CD14-positive monocyte (primary cell): ENCODE data around the gene HIBADH. TPM values are rescaled to one million over a fixed set of nuclear protein-coding genes. Genes with fewer than 3 reads are reported as not detected.

Source experiments
- DNase-seq, 3 donors: peaks; one replicate each; pipeline ENCODE4 v3.0.0-alpha.2; 2011 to 2022
- H2AFZ ChIP-seq: 2 replicates; pipeline ENCODE4 v1.6.0; 2012; ENCODE audit warnings: mild to moderate bottlenecking, low read depth, low read length, inconsistent platforms; ENCODE audit not compliant: insufficient read depth, poor library complexity, severe bottlenecking
- H3K27ac ChIP-seq, 2 donors: 1 replicate in 1 of 2; 2 replicates in 1 of 2; pipeline ENCODE4 v1.5.1; 2012 to 2013; ENCODE audit warnings: low read length in 2 of 2, control low read depth in 1 of 2, inconsistent platforms in 1 of 2, low read depth in 1 of 2, mild to moderate bottlenecking in 1 of 2
- H3K27me3 ChIP-seq, 2 donors: one replicate each; pipeline versions ENCODE4 v1.6.0 to v1.6.1; 2011 to 2013; ENCODE audit warnings: low read length in 2 of 2; ENCODE audit not compliant: control insufficient read depth in 2 of 2, insufficient read depth in 2 of 2
- H3K36me3 ChIP-seq, 2 donors: replicated peaks in 1 of 2; 1 replicate in 1 of 2; 2 replicates in 1 of 2; pipeline versions ENCODE4 v1.5.1 to v1.6.1; 2012 to 2013; ENCODE audit warnings: low read length in 2 of 2, control low read depth in 1 of 2, inconsistent platforms in 1 of 2, mild to moderate bottlenecking in 1 of 2; ENCODE audit not compliant: insufficient read depth in 2 of 2, control insufficient read depth in 1 of 2
- H3K4me1 ChIP-seq, 2 donors: 1 replicate in 1 of 2; 2 replicates in 1 of 2; pipeline versions ENCODE4 v1.5.1 to v1.6.1; 2012 to 2013; ENCODE audit warnings: low read length in 2 of 2, control low read depth in 1 of 2, inconsistent platforms in 1 of 2, mild to moderate bottlenecking in 1 of 2, moderate library complexity in 1 of 2; ENCODE audit not compliant: insufficient read depth in 2 of 2, control insufficient read depth in 1 of 2
- H3K4me2 ChIP-seq: replicated peaks from 2 replicates; pipeline ENCODE3; 2012; ENCODE audit warnings: low read length, moderate library complexity, mild to moderate bottlenecking; ENCODE audit not compliant: poor library complexity, severe bottlenecking; ENCODE audit errors: extremely low read depth
- H3K4me3 ChIP-seq, 3 experiments: fragments of 200-600 bp in 1 of 3; sonication (generic) in 1 of 3; replicated peaks in 1 of 3; 1 replicate in 2 of 3; 2 replicates in 1 of 3; pipeline ENCODE4 v1.5.1; 2011 to 2013; ENCODE audit warnings: low read length in 3 of 3, mild to moderate bottlenecking in 3 of 3, control low read depth in 2 of 3, low read depth in 2 of 3, inconsistent platforms in 1 of 3, moderate library complexity in 1 of 3
- H3K79me2 ChIP-seq: 2 replicates; pipeline ENCODE4 v1.6.0; 2012; ENCODE audit warnings: mild to moderate bottlenecking, control low read depth, inconsistent platforms, low read length, moderate library complexity; ENCODE audit not compliant: insufficient read depth
- H3K9ac ChIP-seq: 2 replicates; pipeline ENCODE4 v1.6.0; 2017; ENCODE audit warnings: low read length, mild to moderate bottlenecking; ENCODE audit not compliant: insufficient read depth, poor library complexity, severe bottlenecking
- H3K9me3 ChIP-seq, 2 donors: replicated peaks in 1 of 2; 1 replicate in 1 of 2; 2 replicates in 1 of 2; pipeline versions ENCODE4 v1.5.1 to v1.6.1; 2012 to 2013; ENCODE audit warnings: low read length in 2 of 2, control low read depth in 1 of 2; ENCODE audit not compliant: control insufficient read depth in 1 of 2, insufficient read depth in 1 of 2
- H4K20me1 ChIP-seq: 2 replicates; pipeline ENCODE4 v1.6.0; 2012; ENCODE audit warnings: mild to moderate bottlenecking, low read length, control low read depth, moderate library complexity; ENCODE audit not compliant: insufficient read depth
- H3K27ac Mint-ChIP-seq, 7 donors: one replicate each; pipeline ENCODE4 v1.8.0; 2020; ENCODE audit warnings: mild to moderate bottlenecking in 7 of 7, mixed read lengths in 7 of 7, moderate library complexity in 6 of 7, inconsistent platforms in 2 of 7
- H3K27me3 Mint-ChIP-seq, 3 donors: one replicate each; pipeline ENCODE4 v1.8.0; 2021 to 2022; ENCODE audit warnings: low read depth in 3 of 3, mild to moderate bottlenecking in 3 of 3, mixed read lengths in 3 of 3, moderate library complexity in 3 of 3, inconsistent platforms in 1 of 3
- H3K36me3 Mint-ChIP-seq, 2 donors: one replicate each; pipeline ENCODE4 v1.8.0; 2020; ENCODE audit warnings: mixed read lengths in 2 of 2, inconsistent platforms in 1 of 2, mild to moderate bottlenecking in 1 of 2
- H3K4me1 Mint-ChIP-seq: one replicate; pipeline ENCODE4 v1.8.0; 2020; ENCODE audit warnings: mild to moderate bottlenecking, mixed read lengths
- H3K4me3 Mint-ChIP-seq, 2 donors: one replicate each; pipeline ENCODE4 v1.8.0; 2020; ENCODE audit warnings: mild to moderate bottlenecking in 2 of 2, mixed read lengths in 2 of 2, moderate library complexity in 1 of 2
- H3K9me3 Mint-ChIP-seq, 7 donors: one replicate each; pipeline ENCODE4 v1.8.0; 2020 to 2022; ENCODE audit warnings: mixed read lengths in 7 of 7, mild to moderate bottlenecking in 6 of 7, moderate library complexity in 6 of 7, inconsistent platforms in 2 of 7
- WGBS: methylation state at CpG from one replicate; pipeline ENCODE4 v1.1.5; 2013; ENCODE audit warnings: missing lambda C conversion rate; ENCODE audit not compliant: insufficient coverage; 5-methylcytosine and 5-hydroxymethylcytosine counted together
- intact Hi-C, 2 donors: fragments of 100-400 bp; cut with micrococcal nuclease; formaldehyde crosslinking; loops; one replicate each; pipeline versions ENCODE4 v1.15.0 to v1.15.1; 2023
- polyA plus RNA-seq, 3 donors: library from polyadenylated mRNA; depleted of rRNA in 1 of 3; unstranded in 2 of 3; stranded (reverse) in 1 of 3; fragments of 300-500 nt in 2 of 3; fragments of >200 nt in 1 of 3; fragmentation: Illumina TruSeq in 2 of 3; gene quantifications; 1 replicate in 2 of 3; 2 replicates in 1 of 3; pipeline ENCODE4 v1.2.3, GENCODE V29; 2012 to 2021
- TF ChIP-seq, protein P1 (sequence below): fragments of 200-600 bp; IDR thresholded peaks from one replicate; pipeline ENCODE4 v1.8.0; 2022; ENCODE audit warnings: antibody characterized with exemption, mild to moderate bottlenecking

HIBADH gene
- polyA plus RNA-seq, 3 donors = 8.9 to 29.1 (median 26.5) TPM

DNA sequence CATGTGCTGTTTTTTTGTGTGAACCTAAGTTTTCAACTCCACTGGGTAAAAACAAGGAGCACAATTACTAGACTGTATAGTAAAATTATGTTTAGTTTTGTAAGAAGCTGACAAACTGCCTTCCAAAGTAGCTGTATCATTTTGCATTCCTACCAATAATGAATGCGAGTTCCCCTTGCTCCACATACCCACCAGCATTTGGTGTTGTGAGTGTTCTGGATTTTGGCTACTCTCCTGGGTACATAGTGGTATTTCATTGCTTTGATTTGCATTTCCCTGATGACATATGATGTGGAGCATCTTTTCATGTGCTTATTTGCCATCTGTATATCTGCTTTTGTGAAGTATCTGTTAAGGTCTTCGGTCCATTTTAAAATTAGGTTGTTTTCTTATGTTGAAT lies 178.2 kb downstream of the HIBADH start:
- TF ChIP-seq, protein P1, sequence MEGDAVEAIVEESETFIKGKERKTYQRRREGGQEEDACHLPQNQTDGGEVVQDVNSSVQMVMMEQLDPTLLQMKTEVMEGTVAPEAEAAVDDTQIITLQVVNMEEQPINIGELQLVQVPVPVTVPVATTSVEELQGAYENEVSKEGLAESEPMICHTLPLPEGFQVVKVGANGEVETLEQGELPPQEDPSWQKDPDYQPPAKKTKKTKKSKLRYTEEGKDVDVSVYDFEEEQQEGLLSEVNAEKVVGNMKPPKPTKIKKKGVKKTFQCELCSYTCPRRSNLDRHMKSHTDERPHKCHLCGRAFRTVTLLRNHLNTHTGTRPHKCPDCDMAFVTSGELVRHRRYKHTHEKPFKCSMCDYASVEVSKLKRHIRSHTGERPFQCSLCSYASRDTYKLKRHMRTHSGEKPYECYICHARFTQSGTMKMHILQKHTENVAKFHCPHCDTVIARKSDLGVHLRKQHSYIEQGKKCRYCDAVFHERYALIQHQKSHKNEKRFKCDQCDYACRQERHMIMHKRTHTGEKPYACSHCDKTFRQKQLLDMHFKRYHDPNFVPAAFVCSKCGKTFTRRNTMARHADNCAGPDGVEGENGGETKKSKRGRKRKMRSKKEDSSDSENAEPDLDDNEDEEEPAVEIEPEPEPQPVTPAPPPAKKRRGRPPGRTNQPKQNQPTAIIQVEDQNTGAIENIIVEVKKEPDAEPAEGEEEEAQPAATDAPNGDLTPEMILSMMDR = no peak
- no peaks in the 10 kb centered on the region for H3K79me2 ChIP-seq
- H3K9me3 Mint-ChIP-seq = peaks cover 0 to 4% (median 0%) of the 10 kb centered on the region in 7 donors
- H3K9ac ChIP-seq = no peak overlapping the region
- H3K36me3 Mint-ChIP-seq = no peaks in the 10 kb centered on the region
- no peak overlapping the region for H3K27ac Mint-ChIP-seq
- no peaks in the 10 kb centered on the region for H3K4me1 Mint-ChIP-seq
- H3K4me1 ChIP-seq = no peaks in the 10 kb centered on the region
- H3K27me3 ChIP-seq = peaks cover 2 to 4% of the 10 kb centered on the region in 2 donors
- H3K27me3 Mint-ChIP-seq = peaks cover 18 to 23% (median 22%) of the 10 kb centered on the region in 3 donors
- H4K20me1 ChIP-seq = no peaks in the 10 kb centered on the region
- H3K4me3 Mint-ChIP-seq = peak overlapping the region in 1 of 2 donors; percentile 15
- H3K27ac ChIP-seq = no peak overlapping the region
- no peak overlapping the region for H3K4me3 ChIP-seq
- H3K4me2 ChIP-seq = no peak overlapping the region
- H3K36me3 ChIP-seq = no peaks in the 10 kb centered on the region
- no peak overlapping the region for H2AFZ ChIP-seq
- no peak for DNase-seq
- intact Hi-C loops = no loop called here
- H3K9me3 ChIP-seq = no peaks in the 10 kb centered on the region
- WGBS = no CpG with 5 or more reads among the region's 2 CpGs

DNA sequence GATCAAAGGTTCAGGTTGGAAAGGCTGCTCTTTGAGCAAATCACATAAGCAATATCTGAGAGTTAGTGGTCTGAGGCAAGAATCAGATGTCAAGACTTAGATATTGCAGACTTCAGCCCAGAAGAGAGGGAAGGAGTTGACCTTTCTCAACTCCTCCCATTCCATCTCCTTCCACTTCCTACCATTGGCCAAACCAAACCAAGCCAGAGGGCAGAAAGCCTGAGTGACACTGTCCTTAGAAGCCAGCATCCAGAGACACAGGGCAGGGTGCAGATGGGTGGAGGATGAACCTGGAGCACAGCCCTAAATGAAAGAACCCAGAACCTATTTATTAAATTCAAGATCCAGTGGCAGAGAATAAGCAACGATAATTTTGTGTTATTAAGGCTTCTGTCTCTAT lies 180.5 kb downstream of the HIBADH start:
- Mint-ChIP-seq H3K9me3 (peaks cover 0 to 3% (median 0%) of the 10 kb centered on the region in 7 donors), H3K4me1 (no peaks in the 10 kb centered on the region), H3K27me3 (peaks cover 15 to 26% (median 22%) of the 10 kb centered on the region in 3 donors), H3K27ac (no peak overlapping the region), H3K36me3 (no peaks in the 10 kb centered on the region), H3K4me3 (peak overlapping the region in 1 of 2 donors; percentile 30)
- Histone ChIP-seq H3K79me2 (no peaks in the 10 kb centered on the region), H3K27ac (no peak overlapping the region), H3K36me3 (no peaks in the 10 kb centered on the region), H3K4me1 (no peaks in the 10 kb centered on the region), H3K9me3 (no peaks in the 10 kb centered on the region), H3K4me3 (no peak overlapping the region), H4K20me1 (no peaks in the 10 kb centered on the region), H3K4me2 (no peak overlapping the region), H2AFZ (no peak overlapping the region), H3K27me3 (peaks cover 4 to 5% of the 10 kb centered on the region in 2 donors), H3K9ac (no peak overlapping the region)
- TF ChIP-seq, protein P1 = no peak
- intact Hi-C loops = no loop called here
- DNase-seq = no peak
- 100% methylated on average over 1 of the region's 1 CpG for WGBS
